Trophoblast cell (in vitro differentiated cells and primary cell): ENCODE results near the gene IFIT2.
"Not testable (repeated sequence)": the region's sequence is repeated elsewhere in the genome, so short reads cannot be mapped to it uniquely, and the experiment has no call there.

Experiments used
- DNase-seq, 2 donors: peaks; one replicate each; pipeline ENCODE4 v3.0.0-alpha.2; 2016
- H2AFZ ChIP-seq: 2 replicates; pipeline ENCODE4 v1.6.1; 2013; ENCODE audit warnings: low read length, moderate library complexity, mild to moderate bottlenecking; ENCODE audit not compliant: insufficient read depth, poor library complexity
- H2AK5ac ChIP-seq: 2 replicates; pipeline ENCODE4 v1.6.1; 2013; ENCODE audit warnings: mild to moderate bottlenecking, low read length
- H2BK120ac ChIP-seq: 2 replicates; pipeline ENCODE4 v1.6.1; 2013; ENCODE audit warnings: low read length, mild to moderate bottlenecking, moderate library complexity; ENCODE audit not compliant: insufficient read depth, poor library complexity
- H2BK12ac ChIP-seq: 2 replicates; pipeline ENCODE4 v1.6.1; 2013; ENCODE audit warnings: mild to moderate bottlenecking, low read length, moderate library complexity
- H2BK5ac ChIP-seq: 2 replicates; pipeline ENCODE4 v1.6.1; 2013; ENCODE audit warnings: low read length, low read depth, moderate library complexity, mild to moderate bottlenecking; ENCODE audit not compliant: poor library complexity
- H3K14ac ChIP-seq: 2 replicates; pipeline ENCODE4 v1.6.1; 2013; ENCODE audit warnings: mild to moderate bottlenecking, low read length
- H3K18ac ChIP-seq: 2 replicates; pipeline ENCODE4 v1.6.1; 2013; ENCODE audit warnings: mild to moderate bottlenecking, low read length
- H3K23ac ChIP-seq: 2 replicates; pipeline ENCODE4 v1.6.1; 2013; ENCODE audit warnings: low read length
- H3K27ac ChIP-seq: 2 replicates; pipeline ENCODE4 v1.5.1; 2013; ENCODE audit warnings: low read depth, mild to moderate bottlenecking, inconsistent platforms, low read length, moderate library complexity
- H3K27me3 ChIP-seq: 2 replicates; pipeline ENCODE4 v1.6.1; 2013; ENCODE audit warnings: inconsistent platforms, mild to moderate bottlenecking, low read length, moderate library complexity; ENCODE audit not compliant: insufficient read depth
- H3K36me3 ChIP-seq, 2 experiments: 1 replicate in 1 of 2; 2 replicates in 1 of 2; pipeline ENCODE4 v1.6.1; 2013; ENCODE audit warnings: low read length in 2 of 2, mild to moderate bottlenecking in 2 of 2, moderate library complexity in 1 of 2; ENCODE audit not compliant: insufficient read depth in 2 of 2, control insufficient read depth in 1 of 2
- H3K4ac ChIP-seq: 2 replicates; pipeline ENCODE4 v1.6.1; 2013; ENCODE audit warnings: low read depth, mild to moderate bottlenecking, low read length, moderate library complexity
- H3K4me1 ChIP-seq, 2 experiments: 1 replicate in 1 of 2; 2 replicates in 1 of 2; pipeline ENCODE4 v1.6.1; 2013; ENCODE audit warnings: low read length in 2 of 2, mild to moderate bottlenecking in 2 of 2, moderate library complexity in 1 of 2; ENCODE audit not compliant: insufficient read depth in 2 of 2, control insufficient read depth in 1 of 2
- H3K4me2 ChIP-seq: 2 replicates; pipeline ENCODE4 v1.6.1; 2013; ENCODE audit warnings: inconsistent platforms, mild to moderate bottlenecking, low read length, moderate library complexity
- H3K4me3 ChIP-seq: 2 replicates; pipeline ENCODE4 v1.5.1; 2013; ENCODE audit warnings: mild to moderate bottlenecking, low read depth, low read length, inconsistent platforms
- H3K79me1 ChIP-seq: one replicate; pipeline ENCODE4 v1.6.1; 2013; ENCODE audit warnings: low read length
- H3K79me2 ChIP-seq: 2 replicates; pipeline ENCODE4 v1.6.1; 2013; ENCODE audit warnings: low read length, mild to moderate bottlenecking; ENCODE audit not compliant: control insufficient read depth, insufficient read depth, poor library complexity
- H3K9ac ChIP-seq: 2 replicates; pipeline ENCODE4 v1.6.1; 2013; ENCODE audit warnings: mild to moderate bottlenecking, low read length
- H3K9me3 ChIP-seq: 2 replicates; pipeline ENCODE4 v1.6.1; 2013; ENCODE audit warnings: low read depth, mild to moderate bottlenecking, control low read depth, inconsistent platforms, low read length; ENCODE audit not compliant: insufficient read depth
- H4K12ac ChIP-seq: 2 replicates; pipeline ENCODE4 v1.6.1; 2013; ENCODE audit warnings: low read depth, mild to moderate bottlenecking, low read length, moderate library complexity
- H4K8ac ChIP-seq: 2 replicates; pipeline ENCODE4 v1.6.1; 2013; ENCODE audit warnings: low read depth, mild to moderate bottlenecking, low read length, moderate library complexity
- H4K91ac ChIP-seq: one replicate; pipeline ENCODE4 v1.6.1; 2013; ENCODE audit warnings: low read depth, mild to moderate bottlenecking, low read length, moderate library complexity
- WGBS: extraction: QIAGEN DNeasy Blood & Tissue Kit; methylation state at CpG from one replicate; pipeline ENCODE4 v1.1.7; 2013; ENCODE audit warnings: missing lambda C conversion rate; ENCODE audit not compliant: insufficient read length, insufficient coverage; ENCODE audit errors: extremely low coverage; 5-methylcytosine and 5-hydroxymethylcytosine counted together

The IFIT2 gene

GRCh38 chr10:89329151-89329550, 27.3 kb downstream of the IFIT2 start:
- H3K4me1 ChIP-seq, result peaks cover 3 to 4% of the 10 kb centered on the region in 2 experiments
- H3K27ac ChIP-seq, result no peak overlapping the region
- no peak overlapping the region for H3K18ac ChIP-seq
- H4K12ac ChIP-seq, result no peak overlapping the region
- H3K27me3 ChIP-seq, result no peaks in the 10 kb centered on the region
- DNase-seq, result no peak
- H3K23ac ChIP-seq, result no peak overlapping the region
- H4K8ac ChIP-seq, result no peak overlapping the region
- H4K91ac ChIP-seq, result no peak overlapping the region
- H2AFZ ChIP-seq, result no peak overlapping the region
- H3K36me3 ChIP-seq, result no peaks in the 10 kb centered on the region
- H3K9ac ChIP-seq, result no peak overlapping the region
- no peak overlapping the region for H2BK120ac ChIP-seq
- H2AK5ac ChIP-seq, result no peak overlapping the region
- no peak overlapping the region for H3K14ac ChIP-seq
- no peaks in the 10 kb centered on the region for H3K9me3 ChIP-seq
- H3K4me2 ChIP-seq, result no peak overlapping the region
- H3K4me3 ChIP-seq, result no peak overlapping the region
- no peak overlapping the region for H3K4ac ChIP-seq
- H2BK12ac ChIP-seq, result no peak overlapping the region
- no peaks in the 10 kb centered on the region for H3K79me2 ChIP-seq
- no peak overlapping the region for H2BK5ac ChIP-seq
- no peaks in the 10 kb centered on the region for H3K79me1 ChIP-seq
- WGBS, result no CpG with 5 or more reads among the region's 2 CpGs

DNA sequence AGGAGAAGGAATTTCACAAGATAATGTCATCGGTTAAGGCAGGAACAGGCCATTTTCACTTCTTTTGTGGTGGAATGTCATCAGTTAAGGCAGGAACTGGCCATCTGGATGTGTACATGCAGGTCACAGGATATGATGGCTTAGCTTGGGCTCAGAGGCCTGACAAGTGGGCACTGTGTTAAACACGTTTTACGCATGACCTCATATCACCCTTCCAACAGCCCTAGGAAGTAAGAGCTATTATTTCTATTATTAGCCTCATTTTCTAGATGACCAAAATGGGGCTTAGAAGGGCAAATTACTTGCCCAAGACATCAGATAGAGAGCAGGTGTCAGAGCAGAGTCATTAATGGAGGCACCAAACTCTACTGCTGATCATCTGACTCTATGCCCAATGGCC, 28.2 kb downstream of the IFIT2 start:
- not testable (repeated sequence) for H3K9me3 ChIP-seq, H2BK12ac ChIP-seq, H3K14ac ChIP-seq, H4K12ac ChIP-seq, H3K4me1 ChIP-seq, H3K4me2 ChIP-seq, H2BK120ac ChIP-seq, H3K27me3 ChIP-seq, H3K79me1 ChIP-seq, DNase-seq, H3K79me2 ChIP-seq, H4K8ac ChIP-seq, H2AFZ ChIP-seq, H4K91ac ChIP-seq, H3K9ac ChIP-seq, H3K23ac ChIP-seq, H3K4me3 ChIP-seq, H3K4ac ChIP-seq, H3K27ac ChIP-seq, H2AK5ac ChIP-seq, H3K36me3 ChIP-seq, H2BK5ac ChIP-seq, H3K18ac ChIP-seq
- WGBS, result no CpG with 5 or more reads among the region's 3 CpGs

GRCh38 chr10:89330537-89331212, 28.8 kb downstream of the IFIT2 start:
- no peaks in the 10 kb centered on the region for H3K79me2 ChIP-seq
- no peaks in the 10 kb centered on the region for H3K36me3 ChIP-seq
- H3K27me3 ChIP-seq, result no peaks in the 10 kb centered on the region
- H3K9me3 ChIP-seq, result no peaks in the 10 kb centered on the region
- H3K14ac ChIP-seq, result no peak overlapping the region
- H3K4me1 ChIP-seq, result peaks cover 3 to 4% of the 10 kb centered on the region in 2 experiments
- no peak overlapping the region for H3K9ac ChIP-seq
- H2AFZ ChIP-seq, result no peak overlapping the region
- no peak overlapping the region for H3K23ac ChIP-seq
- no peak overlapping the region for H3K4me3 ChIP-seq
- no peak overlapping the region for H3K4ac ChIP-seq
- H4K8ac ChIP-seq, result no peak overlapping the region
- H2BK12ac ChIP-seq, result no peak overlapping the region
- H2BK5ac ChIP-seq, result no peak overlapping the region
- no peak overlapping the region for H2AK5ac ChIP-seq
- no peak overlapping the region for H2BK120ac ChIP-seq
- DNase-seq, result no peak
- no peak overlapping the region for H4K12ac ChIP-seq
- no peaks in the 10 kb centered on the region for H3K79me1 ChIP-seq
- H3K18ac ChIP-seq, result no peak overlapping the region
- H4K91ac ChIP-seq, result no peak overlapping the region
- no peak overlapping the region for H3K27ac ChIP-seq
- H3K4me2 ChIP-seq, result no peak overlapping the region

- not testable (repeated sequence) for H3K4me3 ChIP-seq, H3K14ac ChIP-seq, H3K23ac ChIP-seq, H2BK120ac ChIP-seq, H3K18ac ChIP-seq, H3K79me2 ChIP-seq, H4K12ac ChIP-seq, H3K27ac ChIP-seq, H3K4ac ChIP-seq, H4K91ac ChIP-seq, H3K4me1 ChIP-seq, DNase-seq, H2AK5ac ChIP-seq, H2AFZ ChIP-seq, H3K79me1 ChIP-seq, H3K4me2 ChIP-seq, H4K8ac ChIP-seq, H3K9ac ChIP-seq, H3K27me3 ChIP-seq, H2BK5ac ChIP-seq, H3K9me3 ChIP-seq, H3K36me3 ChIP-seq, H2BK12ac ChIP-seq
- no CpG with 5 or more reads among the region's 14 CpGs for WGBS
Observed at GRCh38 chr10:89331487-89332122, 29.8 kb downstream of the IFIT2 start.
